ENCODE measurements around the gene FMO5. TPM values are rescaled to one million over a fixed set of nuclear protein-coding genes. Genes with fewer than 3 reads are reported as not detected.

The FMO5 gene
- total and polyA plus RNA-seq, 10 of the 15 experiments (the other 5 are each of a cell fraction or from before 2014, with no cell fraction given) = 0.05 to 0.58 (median 0.19) TPM

- FAIRE-seq (no peak), DNase-seq (ENCODE audit: low read depth, low spot score) (no peak), ATAC-seq (no peak)
- intact Hi-C loops (cut with micrococcal nuclease; ENCODE audit: unreplicated experiment) (no loop called here), in situ Hi-C loops (cut with MboI) (no loop called here)
- Histone ChIP-seq H3K4me3 (no peak overlapping the region), H3K9me3 (replicated peaks; ENCODE audit: control insufficient read depth, insufficient read depth, low read length) (peaks cover 5% of the 10 kb centered on the region; the same call in 2 of the 3 replicates), H2AFZ (ENCODE audit: control insufficient read depth, low read depth, low read length) (no peak overlapping the region), H3K36me3 (ENCODE audit: control insufficient read depth in 2 of 2, insufficient read depth in 2 of 2, low read length in 1 of 2) (no peaks in the 10 kb centered on the region), H3K79me2 (ENCODE audit: control insufficient read depth, insufficient read depth, low read length) (peaks cover 16% of the 10 kb centered on the region), H3K4me1 (ENCODE audit: control insufficient read depth, insufficient read depth, low read length) (0 out of 2 replicates have a peak, but pooled peaks cover 3% of the 10 kb centered on the region), H3K27ac (ENCODE audit: control insufficient read depth, insufficient read depth) (no peak overlapping the region), H3K4me2 (ENCODE audit: control insufficient read depth, insufficient read depth) (no peak overlapping the region), H4K20me1 (ENCODE audit: control insufficient read depth, insufficient read depth) (no peaks in the 10 kb centered on the region), H3K9ac (ENCODE audit: control insufficient read depth, insufficient read depth, low read length) (no peak overlapping the region), H3K27me3 (replicated peaks in 1 of 2; ENCODE audit: control insufficient read depth in 2 of 2, insufficient read depth in 2 of 2, low read length in 1 of 2) (no peaks in the 10 kb centered on the region; a peak in 1 of 4 replicates)
- 77% methylated on average over 11 of the region's 11 CpGs for WGBS (ENCODE audit: insufficient coverage, insufficient replicate concordance, low lambda C conversion rate, missing lambda C conversion rate)
- POLR2A ChIA-PET = no interaction called here
- SMC1A ChIA-PET (ENCODE audit: uncharacterized antibody, unreplicated experiment) = interaction anchor here (0.6 to 0.7 kb wide), 2 partner anchors 64 to 1201 kb away, joined by 3 read pairs; no protein-coding TSS in a partner anchor
- no TSS peak for BruUV-seq (replicated peaks)
- RAD21 ChIA-PET (ENCODE audit: unreplicated experiment) = no interaction called here
- CTCF ChIA-PET = no interaction called here
- TF ChIP-seq TCF7 (IDR thresholded peaks at IDR 0.05; ENCODE audit: borderline replicate concordance) (no peak), STAT1 (conservative IDR thresholded peaks at IDR 0.05) (no peak), ATF3 (IDR thresholded peaks at IDR 0.05; ENCODE audit: borderline replicate concordance, extremely low read depth, low read depth, low read length) (no peak), CTCF (IDR thresholded peaks at IDR 0.05 in 2 of 3, conservative IDR thresholded peaks at IDR 0.05 in 1 of 3; ENCODE audit: control insufficient read depth in 2 of 3, extremely low read depth in 1 of 3, insufficient read depth in 1 of 3, low read depth in 3 of 3, low read length in 3 of 3) (no peak), E4F1 (IDR thresholded peaks at IDR 0.05; ENCODE audit: borderline replicate concordance, partially characterized antibody) (no peak), SP1 (IDR thresholded peaks at IDR 0.05; ENCODE audit: low read depth, low read length) (no peak), EED (IDR thresholded peaks at IDR 0.05; ENCODE audit: low read depth) (no peak), SIX5 (IDR thresholded peaks at IDR 0.05; ENCODE audit: low read depth, low read length, severe bottlenecking) (no peak), PKNOX1 (IDR thresholded peaks at IDR 0.05) (no peak), SUPT20H (IDR thresholded peaks at IDR 0.05; ENCODE audit: borderline replicate concordance, control insufficient read depth, low read depth, low read length) (no peak), FOXK2 (IDR thresholded peaks at IDR 0.05) (no peak), FOXM1 (IDR thresholded peaks at IDR 0.05; ENCODE audit: low read depth, low read length) (no peak), ZNF384 (IDR thresholded peaks at IDR 0.05; ENCODE audit: borderline replicate concordance, low read depth, low read length) (no peak), IRF3 (IDR thresholded peaks at IDR 0.05) (no peak), ASH2L (IDR thresholded peaks at IDR 0.05; ENCODE audit: borderline replicate concordance, low read depth) (no peak), JUNB (IDR thresholded peaks at IDR 0.05) (no peak)
Observed at GRCh38 chr1:147238925-147239820, 14.0 kb upstream of the FMO5 start.

All from GM12878 (cell line).